IMR-90 (cell line): ENCODE measurements around the gene ST3GAL5. TPM values are rescaled to one million over a fixed set of nuclear protein-coding genes. Genes with fewer than 3 reads are reported as not detected.

Source experiments
- ATAC-seq: fragments of 200-7000 bp; cut with Tn5 transposase; 2 replicates; pipeline ENCODE4 v1.9.1; 2020; ENCODE audit warnings: low read depth, mild to moderate bottlenecking, moderate library complexity
- BruUV-seq: library from RNA; stranded (reverse); fragments of 400-500 nt; replicated peaks from 2 replicates; lab custom pipeline; 2021; lab: Mats Ljungman, UMichigan
- CTCF ChIA-PET: fragments of 300-600 bp; formaldehyde crosslinking; extraction: SDS; loops from one replicate; lab custom pipeline; 2021; ENCODE audit warnings: antibody characterized with exemption; lab: Yijun Ruan, JAX
- POLR2A ChIA-PET: fragments of 300-600 bp; sonication (Branson Sonifier 250); formaldehyde crosslinking; loops from one replicate; lab custom pipeline; 2022; ENCODE audit warnings: antibody characterized with exemption; ENCODE audit not compliant: unreplicated experiment; lab: Charles Lee
- DNase-seq: peaks from one replicate; pipeline ENCODE4 v3.0.0; 2013
- H2AFZ ChIP-seq: replicated peaks from 2 replicates; pipeline ENCODE3; 2013; ENCODE audit warnings: low read length, mild to moderate bottlenecking; ENCODE audit not compliant: poor library complexity
- H2AK5ac ChIP-seq: 2 replicates; pipeline ENCODE4 v1.6.1; 2013; ENCODE audit warnings: low read depth, low read length, inconsistent platforms
- H2AK9ac ChIP-seq: replicated peaks from 2 replicates; pipeline ENCODE3; 2013; ENCODE audit warnings: mild to moderate bottlenecking, low read depth, low read length, moderate library complexity; ENCODE audit not compliant: poor library complexity
- H2BK120ac ChIP-seq: 2 replicates; pipeline ENCODE4 v1.6.1; 2013; ENCODE audit warnings: low read depth, low read length, inconsistent platforms
- H2BK15ac ChIP-seq: 3 replicates; pipeline ENCODE4 v1.6.1; 2013; ENCODE audit warnings: low read depth, low read length, inconsistent platforms
- H2BK20ac ChIP-seq: 2 replicates; pipeline ENCODE4 v1.6.1; 2013; ENCODE audit warnings: low read depth, mild to moderate bottlenecking, inconsistent platforms, low read length, moderate library complexity
- H2BK5ac ChIP-seq: 2 replicates; pipeline ENCODE4 v1.6.1; 2013; ENCODE audit warnings: mild to moderate bottlenecking, low read depth, low read length, inconsistent platforms; ENCODE audit not compliant: poor library complexity, severe bottlenecking
- H3K14ac ChIP-seq: replicated peaks from 2 replicates; pipeline ENCODE4 v1.6.1; 2013; ENCODE audit warnings: low read depth, low read length, inconsistent platforms
- H3K18ac ChIP-seq: 2 replicates; pipeline ENCODE4 v1.6.1; 2013; ENCODE audit warnings: low read depth, low read length, control low read depth
- H3K23ac ChIP-seq: 2 replicates; pipeline ENCODE4 v1.6.1; 2013; ENCODE audit warnings: low read depth, low read length, inconsistent platforms
- H3K27ac ChIP-seq: 2 replicates; pipeline ENCODE4 v1.5.1; 2013; ENCODE audit warnings: mild to moderate bottlenecking, control low read depth, low read length; ENCODE audit not compliant: insufficient read depth
- H3K27me3 ChIP-seq: 2 replicates; pipeline ENCODE4 v1.6.1; 2013; ENCODE audit warnings: low read length; ENCODE audit not compliant: control insufficient read depth, insufficient read depth
- H3K36me3 ChIP-seq: 2 replicates; pipeline ENCODE4 v1.6.1; 2013; ENCODE audit warnings: low read length, mixed read lengths; ENCODE audit not compliant: control insufficient read depth, insufficient read depth
- H3K4ac ChIP-seq: 2 replicates; pipeline ENCODE4 v1.6.1; 2013; ENCODE audit warnings: low read depth, low read length, inconsistent platforms
- H3K4me1 ChIP-seq: 2 replicates; pipeline ENCODE4 v1.6.1; 2013; ENCODE audit warnings: low read length, mixed read lengths; ENCODE audit not compliant: control insufficient read depth, insufficient read depth
- H3K4me2 ChIP-seq: 2 replicates; pipeline ENCODE4 v1.6.1; 2013; ENCODE audit warnings: low read depth, mild to moderate bottlenecking, control low read depth, low read length, moderate library complexity
- H3K4me3 ChIP-seq: 2 replicates; pipeline ENCODE4 v1.5.1; 2013; ENCODE audit warnings: low read depth, mild to moderate bottlenecking, control low read depth, low read length, moderate library complexity; ENCODE audit not compliant: insufficient read depth
- H3K56ac ChIP-seq: 2 replicates; pipeline ENCODE4 v1.6.1; 2013; ENCODE audit warnings: low read length, inconsistent platforms; ENCODE audit not compliant: insufficient read depth; ENCODE audit errors: extremely low read depth
- H3K79me1 ChIP-seq, 2 experiments: 2 replicates each; pipeline ENCODE4 v1.6.1; 2013; ENCODE audit warnings: low read length in 2 of 2, inconsistent platforms in 1 of 2, low read depth in 1 of 2
- H3K9ac ChIP-seq: 2 replicates; pipeline ENCODE4 v1.6.1; 2013; ENCODE audit warnings: low read depth, low read length, control low read depth
- H3K9me1 ChIP-seq: 2 replicates; pipeline ENCODE4 v1.6.1; 2013; ENCODE audit warnings: low read length, inconsistent platforms; ENCODE audit not compliant: insufficient read depth
- H3K9me3 ChIP-seq: 2 replicates; pipeline ENCODE4 v1.6.1; 2013; ENCODE audit warnings: low read length; ENCODE audit not compliant: control insufficient read depth, insufficient read depth
- H4K20me1 ChIP-seq: 2 replicates; pipeline ENCODE4 v1.6.1; 2013; ENCODE audit warnings: low read length, inconsistent platforms; ENCODE audit not compliant: insufficient read depth
- H4K5ac ChIP-seq: 2 replicates; pipeline ENCODE4 v1.6.1; 2013; ENCODE audit warnings: mild to moderate bottlenecking, low read depth, low read length, control low read depth
- H4K8ac ChIP-seq, 2 experiments: 2 replicates each; pipeline ENCODE4 v1.6.1; 2013; ENCODE audit warnings: low read depth in 2 of 2, low read length in 2 of 2, control low read depth in 1 of 2, inconsistent platforms in 1 of 2
- H4K91ac ChIP-seq: 2 replicates; pipeline ENCODE4 v1.6.1; 2013; ENCODE audit warnings: low read depth, low read length, inconsistent platforms; ENCODE audit not compliant: insufficient read depth
- BHLHE40 ChIP-seq: fragments of 150-350 bp; IDR thresholded peaks from 2 replicates; pipeline ENCODE4 v1.6.1; 2016; ENCODE audit warnings: mild to moderate bottlenecking, low read depth, low read length
- CEBPB ChIP-seq: IDR thresholded peaks from 2 replicates; pipeline ENCODE4 v1.6.1; 2012; ENCODE audit warnings: low read depth, low read length, improper control_type of control experiment
- CHD1 ChIP-seq: IDR thresholded peaks from 2 replicates; pipeline ENCODE4 v1.6.1; 2012; ENCODE audit warnings: low read depth, low read length, improper control_type of control experiment
- CTCF ChIP-seq: conservative IDR thresholded peaks from 2 replicates; pipeline ENCODE4 v1.5.1; 2012; ENCODE audit warnings: mild to moderate bottlenecking, low read depth, low read length, improper control_type of control experiment
- ELK1 ChIP-seq: fragments of 150-350 bp; IDR thresholded peaks from 2 replicates; pipeline ENCODE4 v1.6.1; 2016; ENCODE audit warnings: low read depth, mild to moderate bottlenecking, low read length, moderate library complexity, borderline replicate concordance
- FOS ChIP-seq: fragments of 150-350 bp; IDR thresholded peaks from 2 replicates; pipeline ENCODE4 v1.6.1; 2016; ENCODE audit warnings: low read depth, low read length
- MAFK ChIP-seq: IDR thresholded peaks from 2 replicates; pipeline ENCODE4 v1.6.1; 2012; ENCODE audit warnings: low read depth, low read length, improper control_type of control experiment
- MAZ ChIP-seq: IDR thresholded peaks from 2 replicates; pipeline ENCODE4 v1.6.1; 2012; ENCODE audit warnings: low read depth, mild to moderate bottlenecking, low read length, improper control_type of control experiment, moderate library complexity, borderline replicate concordance
- MXI1 ChIP-seq: IDR thresholded peaks from 2 replicates; pipeline ENCODE4 v1.6.1; 2012; ENCODE audit warnings: low read depth, mild to moderate bottlenecking, low read length, moderate library complexity, borderline replicate concordance
- NFE2L2 ChIP-seq: fragments of 150-350 bp; IDR thresholded peaks from 2 replicates; pipeline ENCODE4 v1.6.1; 2016; ENCODE audit warnings: low read depth, mild to moderate bottlenecking, low read length
- POLR2A ChIP-seq: IDR thresholded peaks from 2 replicates; pipeline ENCODE4 v1.6.1; 2012; ENCODE audit warnings: mild to moderate bottlenecking, low read depth, low read length
- RAD21 ChIP-seq: IDR thresholded peaks from 2 replicates; pipeline ENCODE4 v1.6.1; 2012; ENCODE audit warnings: low read length, improper control_type of control experiment
- RCOR1 ChIP-seq: IDR thresholded peaks from 2 replicates; pipeline ENCODE4 v1.6.1; 2012; ENCODE audit warnings: mild to moderate bottlenecking, low read length, improper control_type of control experiment; ENCODE audit not compliant: insufficient replicate concordance
- RFX5 ChIP-seq: IDR thresholded peaks from 2 replicates; pipeline ENCODE4 v1.8.0; 2012; ENCODE audit warnings: low read depth, mild to moderate bottlenecking, low read length, moderate library complexity
- SMC3 ChIP-seq: fragments of 150-350 bp; IDR thresholded peaks from 2 replicates; pipeline ENCODE4 v1.6.1; 2016; ENCODE audit warnings: low read depth, mild to moderate bottlenecking, antibody characterized with exemption, low read length, moderate library complexity
- USF2 ChIP-seq: fragments of 150-350 bp; IDR thresholded peaks from 2 replicates; pipeline ENCODE4 v1.6.1; 2017; ENCODE audit warnings: mild to moderate bottlenecking, antibody characterized with exemption, low read length, low read depth
- WGBS, 2 experiments: methylation state at CpG; one replicate each; pipeline versions ENCODE4 v1.1.5 to v1.1.7; 2013; ENCODE audit warnings: missing lambda C conversion rate in 2 of 2; ENCODE audit not compliant: insufficient read length in 1 of 2; ENCODE audit errors: extremely low coverage in 2 of 2; 5-methylcytosine and 5-hydroxymethylcytosine counted together
- dilution Hi-C: fragments of 300-500 bp; cut with HindIII; formaldehyde crosslinking; loops from one replicate; pipeline ENCODE4 v1.14.3; 2018; ENCODE audit warnings: low sequenced_read_pairs; ENCODE audit not compliant: unreplicated experiment
- in situ Hi-C: fragments of 300-500 bp; cut with MboI; formaldehyde crosslinking; loops from 3 replicates; pipeline ENCODE4 v1.14.3; 2019; ENCODE audit warnings: low sequenced_read_pairs, inconsistent platforms, mixed read lengths
- intact Hi-C: fragments of 100-400 bp; cut with micrococcal nuclease; formaldehyde crosslinking; loops from 2 replicates; pipeline ENCODE4 v1.10.0; 2022
- polyA plus RNA-seq, 3 experiments: library from polyadenylated mRNA; depleted of rRNA; stranded (reverse); fragments of >200 nt; gene quantifications; 2 replicates each; pipeline ENCODE4 v1.2.3, GENCODE V29; 2012; ENCODE audit warnings: low replicate concordance in 1 of 3
- total RNA-seq: library from RNA; depleted of rRNA; stranded (reverse); fragments of >200 nt; gene quantifications from 2 replicates; pipeline ENCODE4 v1.2.3, GENCODE V29; 2012

ST3GAL5 gene
- total and polyA plus RNA-seq, 2 of the 4 experiments (the other 2 are of a cell fraction): 16.8 to 21.0 TPM

- intact Hi-C loops: no loop called here
- POLR2A ChIA-PET: no interaction called here
- no peak overlapping the region for H2BK120ac ChIP-seq
- H4K91ac ChIP-seq: no peak overlapping the region
- no peak for ATAC-seq
- no peak overlapping the region for H2AK5ac ChIP-seq
- H2BK20ac ChIP-seq: no peak overlapping the region
- in situ Hi-C loops: no loop called here
- H3K9me1 ChIP-seq: no peaks in the 10 kb centered on the region; the same call in 1 of the 2 replicates
- H3K27ac ChIP-seq: no peak overlapping the region
- no peak overlapping the region for H3K56ac ChIP-seq
- no peaks in the 10 kb centered on the region for H3K9me3 ChIP-seq
- H3K4me2 ChIP-seq: no peak overlapping the region
- no peak overlapping the region for H3K4ac ChIP-seq
- no peaks in the 10 kb centered on the region for H4K20me1 ChIP-seq
- H3K27me3 ChIP-seq: no peaks in the 10 kb centered on the region
- DNase-seq: no peak
- no peak overlapping the region for H2BK5ac ChIP-seq
- no peak overlapping the region for H2AK9ac ChIP-seq
- BruUV-seq: no TSS peak
- no peak overlapping the region for H4K8ac ChIP-seq
- no peaks in the 10 kb centered on the region for H3K4me1 ChIP-seq
- H4K5ac ChIP-seq: no peak overlapping the region
- no peak overlapping the region for H3K23ac ChIP-seq
- peaks cover 2% of the 10 kb centered on the region for H3K36me3 ChIP-seq
- no peak overlapping the region for H3K4me3 ChIP-seq
- H3K18ac ChIP-seq: no peak overlapping the region
- no peak overlapping the region for H3K14ac ChIP-seq
- WGBS, 2 experiments: 96% methylated on average over 5 of the region's 6 CpGs; no CpG with 5 or more reads in 1 of the 2 experiments
- no peak for TF ChIP-seq MAZ
- TF ChIP-seq BHLHE40: no peak
- TF ChIP-seq SMC3: no peak
- no peak for TF ChIP-seq NFE2L2
- no peak for TF ChIP-seq CEBPB
- TF ChIP-seq POLR2A: no peak
- no peak for TF ChIP-seq RAD21
- TF ChIP-seq CTCF: no peak
- TF ChIP-seq ELK1: no peak
- no peak for TF ChIP-seq MAFK
- no peak for TF ChIP-seq RFX5
- TF ChIP-seq FOS: no peak
- no peak for TF ChIP-seq CHD1
- TF ChIP-seq MXI1: no peak
- TF ChIP-seq RCOR1: no peak
- no peak for TF ChIP-seq USF2
- no peak overlapping the region for H2BK15ac ChIP-seq
- H3K79me1 ChIP-seq: no peaks in the 10 kb centered on the region
- dilution Hi-C loops: no loop called here
- CTCF ChIA-PET: interaction anchor here (0.8 kb wide), 1 partner anchor 11 kb away, joined by 3 read pairs; no protein-coding TSS in a partner anchor
- no peak overlapping the region for H2AFZ ChIP-seq
- H3K9ac ChIP-seq: no peak overlapping the region
These were observed 50.1 kb downstream of the ST3GAL5 start for GRCh38 chr2:85838641-85839040.
